Ovary (tissue), 3 donors: ENCODE results near the gene HOMER1.

Experiments
- CTCF ChIP-seq, 3 donors: fragments of 450-650 bp in 2 of 3; fragments of 200-600 bp in 1 of 3; IDR thresholded peaks; one replicate each; pipeline versions ENCODE4 v1.5.1 to v1.8.0; 2016 to 2022; ENCODE audit warnings: antibody characterized with exemption in 3 of 3, mild to moderate bottlenecking in 1 of 3
- EP300 ChIP-seq: sonication (generic); formaldehyde crosslinking; IDR thresholded peaks from one replicate; pipeline ENCODE4 v1.6.1; 2017; ENCODE audit warnings: antibody characterized with exemption
- POLR2A ChIP-seq: fragments of 450-650 bp; IDR thresholded peaks from one replicate; pipeline ENCODE4 v1.6.1; 2017; ENCODE audit warnings: antibody characterized with exemption, mild to moderate bottlenecking, moderate library complexity
- donor health status: DM: no; HTN: no; CAD: no.

- TF ChIP-seq POLR2A (no peak), CTCF (IDR thresholded peaks at IDR 0.05) (no peak), EP300 (no peak)
Observed at GRCh38 chr5:79512049-79512448, 1.9 kb downstream of the HOMER1 start.
